ENCODE results near the gene TACC2.

The TACC2 gene

GRCh38 chr10:122269059-122269687, 280.2 kb downstream of the TACC2 start:
- DNase-seq: no peak
- Mint-ChIP-seq H3K4me1 (peaks cover 7% of the 10 kb centered on the region), H3K36me3 (ENCODE audit: low read depth) (no peaks in the 10 kb centered on the region), H3K4me3 (no peak overlapping the region), H3K27me3 (ENCODE audit: low read depth, poor library complexity) (peaks cover 9% of the 10 kb centered on the region), H3K9me3 (no peaks in the 10 kb centered on the region), H3K27ac (no peak overlapping the region)
- no peak for TF ChIP-seq CTCF (IDR thresholded peaks at IDR 0.05)

- Mint-ChIP-seq H3K27me3 (ENCODE audit: low read depth, poor library complexity) (peaks cover 8% of the 10 kb centered on the region), H3K4me3 (no peak within 1 kb of the TSS), H3K27ac (peak within 1 kb of the TSS; percentile 66), H3K9me3 (no peaks in the 10 kb centered on the region), H3K36me3 (ENCODE audit: low read depth) (no peaks in the 10 kb centered on the region), H3K4me1 (peaks cover 7% of the 10 kb centered on the region)
- no peak for TF ChIP-seq CTCF (IDR thresholded peaks at IDR 0.05)
- DNase-seq: no peak
Observed at GRCh38 chr10:122271076-122271475, 282.1 kb downstream of the TACC2 start, which contains the start of gene BTBD16. Gene BTBD16, plus strand, starts transcription at chr10:122271296. Its CDS starts 3,786 bp downstream, at chr10:122275082.

- H3K9me3 Mint-ChIP-seq: no peaks in the 10 kb centered on the region
- H3K27ac Mint-ChIP-seq: no peak overlapping the region
- no peaks in the 10 kb centered on the region for H3K36me3 Mint-ChIP-seq (ENCODE audit: low read depth)
- no peaks in the 10 kb centered on the region for H3K4me1 Mint-ChIP-seq
- H3K27me3 Mint-ChIP-seq (ENCODE audit: low read depth, poor library complexity): peaks cover 17% of the 10 kb centered on the region
- no peak for TF ChIP-seq CTCF (IDR thresholded peaks at IDR 0.05)
- DNase-seq: no peak
- no peak overlapping the region for H3K4me3 Mint-ChIP-seq
Observed at GRCh38 chr10:122273966-122274545, 285.1 kb downstream of the TACC2 start.

- Mint-ChIP-seq H3K9me3 (no peaks in the 10 kb centered on the region), H3K4me3 (no peak overlapping the region), H3K36me3 (ENCODE audit: low read depth) (no peaks in the 10 kb centered on the region), H3K4me1 (peaks cover 5% of the 10 kb centered on the region), H3K27ac (no peak overlapping the region), H3K27me3 (ENCODE audit: low read depth, poor library complexity) (peaks cover 19% of the 10 kb centered on the region)
- no peak for DNase-seq
- TF ChIP-seq CTCF (IDR thresholded peaks at IDR 0.05): no peak
Observed at GRCh38 chr10:122276611-122277208, 287.7 kb downstream of the TACC2 start.

- DNase-seq: no peak
- Mint-ChIP-seq H3K27me3 (ENCODE audit: low read depth, poor library complexity) (peaks cover 21% of the 10 kb centered on the region), H3K9me3 (no peaks in the 10 kb centered on the region), H3K36me3 (ENCODE audit: low read depth) (no peaks in the 10 kb centered on the region), H3K4me3 (no peak overlapping the region), H3K27ac (no peak overlapping the region), H3K4me1 (peaks cover 5% of the 10 kb centered on the region)
- TF ChIP-seq CTCF (IDR thresholded peaks at IDR 0.05): no peak
Observed at GRCh38 chr10:122277526-122278136, 288.7 kb downstream of the TACC2 start.

All from nephron progenitor cell (in vitro differentiated cells).